Ascending aorta (tissue), 2 donors: ENCODE results near the gene MMP19. TPM values are rescaled to one million over a fixed set of nuclear protein-coding genes. Genes with fewer than 3 reads are reported as not detected.

Source experiments
- DNase-seq, 2 donors: peaks; one replicate each; pipeline ENCODE4 v3.0.0-alpha.2; 2019; ENCODE audit warnings: low spot score in 2 of 2
- H3K27ac ChIP-seq, 2 donors: fragments of 200-600 bp; sonication (generic); one replicate each; pipeline ENCODE4 v1.5.1; 2016 to 2017; ENCODE audit warnings: mild to moderate bottlenecking in 1 of 2
- H3K27me3 ChIP-seq: fragments of 200-600 bp; sonication (generic); one replicate; pipeline ENCODE4 v1.5.1; 2017
- H3K36me3 ChIP-seq, 2 donors: fragments of 200-600 bp; sonication (generic); one replicate each; pipeline ENCODE4 v1.5.1; 2016
- H3K4me1 ChIP-seq, 2 donors: fragments of 200-600 bp; sonication (generic); one replicate each; pipeline ENCODE4 v1.5.1; 2016 to 2017; ENCODE audit warnings: mild to moderate bottlenecking in 1 of 2
- H3K4me3 ChIP-seq, 2 donors: fragments of 200-600 bp; sonication (generic); one replicate each; pipeline ENCODE4 v1.5.1; 2016 to 2017; ENCODE audit warnings: mild to moderate bottlenecking in 1 of 2
- H3K9me3 ChIP-seq, 2 donors: fragments of 200-600 bp; sonication (generic); one replicate each; pipeline ENCODE4 v1.5.1; 2016
- CTCF ChIP-seq, 3 experiments: fragments of 200-600 bp in 2 of 3; fragments of 450-650 bp in 1 of 3; sonication (generic) in 2 of 3; IDR thresholded peaks; one replicate each; pipeline ENCODE4 v1.5.1; 2016 to 2019; ENCODE audit warnings: antibody characterized with exemption in 3 of 3, mild to moderate bottlenecking in 1 of 3, moderate library complexity in 1 of 3
- intact Hi-C: fragments of 100-400 bp; cut with DNase I; formaldehyde crosslinking; loops from one replicate; pipeline ENCODE4 v1.15.1; 2023
- total RNA-seq: library from RNA; depleted of rRNA; stranded (reverse); fragments of >200 nt; gene quantifications from one replicate; pipeline ENCODE4 v1.1.0, GENCODE V29; 2016

Gene MMP19
- total RNA-seq, 1 donor from 2014 or later: 37.5 TPM

GRCh38 chr12:55847033-55847432 is 4.3 kb upstream of the MMP19 start:
- Histone ChIP-seq H3K4me3 (no peak overlapping the region), H3K27me3 (no peaks in the 10 kb centered on the region), H3K4me1 (peaks cover 4 to 51% of the 10 kb centered on the region in 2 donors), H3K27ac (peak overlapping the region; percentile 99), H3K9me3 (no peaks in the 10 kb centered on the region), H3K36me3 (no peaks in the 10 kb centered on the region)
- intact Hi-C loops: loop anchor here (1.0 to 10.0 kb wide), 5 partner anchors 17 to 1412 kb away; partner anchors contain the start of genes DGKA, PYM1 and RBMS2
- TF ChIP-seq CTCF (IDR thresholded peaks at IDR 0.05): no peak
- peak; percentile 79 to 92 for DNase-seq

DNA sequence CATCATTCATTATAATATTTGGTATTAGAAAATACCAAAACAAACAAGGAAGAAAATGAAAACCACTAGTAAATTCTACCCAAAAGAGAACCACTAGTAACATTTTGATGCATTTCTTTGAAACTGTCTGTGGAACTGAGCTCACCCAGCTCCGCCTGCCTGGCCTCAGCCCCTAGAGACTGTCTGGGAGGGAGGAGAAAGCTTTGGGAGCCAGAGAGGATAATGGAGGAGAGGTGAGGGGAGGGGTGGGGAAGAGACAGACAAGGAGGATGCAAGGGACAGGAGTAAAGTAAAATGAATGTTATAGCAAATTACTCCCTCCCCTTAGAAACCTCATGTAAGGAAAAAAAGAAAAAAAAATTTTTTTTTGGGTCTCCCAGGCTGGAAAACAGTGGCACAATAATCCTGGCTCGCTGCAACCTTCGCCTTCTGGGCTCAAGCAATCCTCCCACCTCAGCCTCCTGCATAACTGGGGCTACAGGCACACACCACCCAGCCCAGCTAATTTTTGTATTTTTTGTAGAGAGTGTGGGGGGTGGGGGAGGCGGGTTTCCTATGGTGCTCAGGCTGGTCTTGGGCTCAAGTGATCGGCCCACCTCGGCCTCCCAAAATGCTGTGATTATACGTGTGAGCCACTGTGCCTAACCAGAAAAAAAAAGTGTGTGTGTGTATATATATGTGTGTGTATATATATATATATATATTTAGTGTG is 3.2 kb upstream of the MMP19 start:
- TF ChIP-seq CTCF (IDR thresholded peaks at IDR 0.05): no peak
- intact Hi-C loops: loop anchor here (10.0 kb wide), 2 partner anchors 679 to 1411 kb away; partner anchors contain the start of gene RBMS2
- H3K27me3 ChIP-seq: no peaks in the 10 kb centered on the region
- H3K9me3 ChIP-seq: no peaks in the 10 kb centered on the region
- peak overlapping the region; percentile 99 for H3K27ac ChIP-seq
- H3K36me3 ChIP-seq: no peaks in the 10 kb centered on the region
- no peak overlapping the region for H3K4me3 ChIP-seq
- no peak for DNase-seq
- peaks cover 4 to 51% of the 10 kb centered on the region in 2 donors for H3K4me1 ChIP-seq

GRCh38 chr12:55845361-55845760 is 2.6 kb upstream of the MMP19 start:
- Histone ChIP-seq H3K4me1 (peaks cover 4 to 47% of the 10 kb centered on the region in 2 donors), H3K36me3 (peaks cover 0 to 3% of the 10 kb centered on the region in 2 donors), H3K9me3 (no peaks in the 10 kb centered on the region), H3K4me3 (no peak overlapping the region), H3K27ac (peak overlapping the region; percentile 99), H3K27me3 (no peaks in the 10 kb centered on the region)
- DNase-seq: no peak
- intact Hi-C loops: loop anchor here (10.0 kb wide), 2 partner anchors 679 to 1411 kb away; partner anchors contain the start of gene RBMS2
- no peak for TF ChIP-seq CTCF (IDR thresholded peaks at IDR 0.05)

DNA sequence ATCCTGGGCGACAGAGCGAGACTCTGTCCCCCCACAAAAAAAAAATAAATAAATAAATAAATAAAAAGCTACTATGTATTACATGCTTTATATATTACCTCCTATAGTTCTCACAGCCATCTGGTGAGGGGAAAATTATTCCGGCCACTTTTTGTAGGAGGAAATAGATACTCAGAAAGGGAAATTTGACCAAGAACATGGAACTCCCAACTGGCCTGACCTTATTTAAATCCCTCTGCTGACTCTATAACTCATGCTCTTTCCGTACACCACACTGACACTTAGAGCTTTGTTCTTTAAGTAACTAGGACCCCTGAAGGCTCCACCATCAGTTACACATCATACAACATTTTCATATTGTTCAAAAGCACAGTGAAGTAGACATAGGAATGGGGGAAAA is 2.2 kb upstream of the MMP19 start:
- intact Hi-C loops: loop anchor here (10.0 kb wide), 2 partner anchors 680 to 1410 kb away; partner anchors contain the start of gene RBMS2
- Histone ChIP-seq H3K4me1 (peaks cover 4 to 43% of the 10 kb centered on the region in 2 donors), H3K27ac (peak overlapping the region; percentile 99)

GRCh38 chr12:55843431-55843830 is 695 bp upstream of the MMP19 start:
- Histone ChIP-seq H3K4me3 (no peak overlapping the region), H3K9me3 (no peaks in the 10 kb centered on the region), H3K27me3 (no peaks in the 10 kb centered on the region), H3K36me3 (peaks cover 4% of the 10 kb centered on the region in 2 donors), H3K27ac (peak overlapping the region; percentile 69 to 82), H3K4me1 (peaks cover 0 to 28% of the 10 kb centered on the region in 2 donors)
- no peak for TF ChIP-seq CTCF (IDR thresholded peaks at IDR 0.05)
- no peak for DNase-seq
- intact Hi-C loops: loop anchor here (10.0 kb wide), 2 partner anchors 681 to 1409 kb away; partner anchors contain the start of gene RBMS2

More for the DNA sequence above, 2.2 kb upstream of the MMP19 start:
- DNase-seq: no peak
- Histone ChIP-seq H3K36me3 (peaks cover 0 to 4% of the 10 kb centered on the region in 2 donors), H3K9me3 (no peaks in the 10 kb centered on the region), H3K4me3 (no peak overlapping the region), H3K27me3 (no peaks in the 10 kb centered on the region)
- TF ChIP-seq CTCF (IDR thresholded peaks at IDR 0.05): no peak
